Activated T-helper 17 cell treated with anti-CD3 and anti-CD28 coated beads, Interleukin-2, amount 50 U/mL, for 72 hours (primary cell): ENCODE results near the gene ABCB1. TPM values are rescaled to one million over a fixed set of nuclear protein-coding genes. Genes with fewer than 3 reads are reported as not detected.
"Not testable (repeated sequence)": the region's sequence is repeated elsewhere in the genome, so short reads cannot be mapped to it uniquely, and the experiment has no call there.

Experiments used
- ATAC-seq: fragments of 150-1000 bp; cut with Tn5 transposase; replicated peaks from 2 replicates; pipeline ENCODE4 v1.10.0; 2021; ENCODE audit warnings: mild to moderate bottlenecking, moderate library complexity
- H3K27ac Mint-ChIP-seq: one replicate; pipeline ENCODE4 v1.8.0; 2022; ENCODE audit warnings: mixed read lengths
- H3K27me3 Mint-ChIP-seq: one replicate; pipeline ENCODE4 v1.8.0; 2022; ENCODE audit warnings: mixed read lengths
- H3K36me3 Mint-ChIP-seq: one replicate; pipeline ENCODE4 v1.8.0; 2022; ENCODE audit warnings: low read depth, mild to moderate bottlenecking, mixed read lengths
- H3K4me1 Mint-ChIP-seq: one replicate; pipeline ENCODE4 v1.8.0; 2022; ENCODE audit warnings: mixed read lengths
- H3K4me3 Mint-ChIP-seq: one replicate; pipeline ENCODE4 v1.8.0; 2022; ENCODE audit warnings: mild to moderate bottlenecking, mixed read lengths
- H3K9me3 Mint-ChIP-seq: one replicate; pipeline ENCODE4 v1.8.0; 2022; ENCODE audit warnings: mixed read lengths
- total RNA-seq, 2 donors: library from RNA; stranded (reverse); gene quantifications; one replicate each; pipeline ENCODE4 v1.2.3, GENCODE V29; 2022

Gene ABCB1
- total RNA-seq, 2 donors from 2014 or later: 14.7 to 19.0 TPM

GRCh38 chr7:87483131-87483530 lies 117.6 kb downstream of the ABCB1 start:
- peaks cover 7% of the 10 kb centered on the region for H3K27me3 Mint-ChIP-seq
- no peaks in the 10 kb centered on the region for H3K9me3 Mint-ChIP-seq
- H3K36me3 Mint-ChIP-seq: no peaks in the 10 kb centered on the region
- no peak overlapping the region for H3K27ac Mint-ChIP-seq
- H3K4me3 Mint-ChIP-seq: no peak overlapping the region
- no peak for ATAC-seq
- H3K4me1 Mint-ChIP-seq: no peaks in the 10 kb centered on the region

DNA sequence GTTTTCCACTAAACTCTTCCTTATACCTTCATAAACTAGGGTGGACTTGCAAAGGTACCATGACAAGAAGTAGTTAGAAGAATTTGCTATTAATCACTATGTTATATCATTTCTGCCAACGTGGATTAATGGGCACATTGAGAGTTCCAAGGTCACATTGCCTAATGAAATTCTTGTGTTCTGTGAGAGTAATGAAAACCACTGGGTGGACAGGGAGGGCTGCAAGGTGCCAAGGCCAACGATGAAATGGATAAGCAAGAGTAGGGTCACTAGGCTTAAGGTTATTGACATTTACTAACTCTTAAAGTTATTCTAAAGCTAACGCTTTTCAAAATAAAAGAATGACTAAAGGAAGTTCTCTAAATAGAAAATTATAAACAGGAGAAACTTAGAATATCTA lies 118.6 kb downstream of the ABCB1 start:
- no peak for ATAC-seq
- no peak overlapping the region for H3K27ac Mint-ChIP-seq
- no peaks in the 10 kb centered on the region for H3K9me3 Mint-ChIP-seq
- no peak overlapping the region for H3K4me3 Mint-ChIP-seq
- H3K36me3 Mint-ChIP-seq: no peaks in the 10 kb centered on the region
- H3K27me3 Mint-ChIP-seq: peaks cover 10% of the 10 kb centered on the region
- H3K4me1 Mint-ChIP-seq: no peaks in the 10 kb centered on the region

DNA sequence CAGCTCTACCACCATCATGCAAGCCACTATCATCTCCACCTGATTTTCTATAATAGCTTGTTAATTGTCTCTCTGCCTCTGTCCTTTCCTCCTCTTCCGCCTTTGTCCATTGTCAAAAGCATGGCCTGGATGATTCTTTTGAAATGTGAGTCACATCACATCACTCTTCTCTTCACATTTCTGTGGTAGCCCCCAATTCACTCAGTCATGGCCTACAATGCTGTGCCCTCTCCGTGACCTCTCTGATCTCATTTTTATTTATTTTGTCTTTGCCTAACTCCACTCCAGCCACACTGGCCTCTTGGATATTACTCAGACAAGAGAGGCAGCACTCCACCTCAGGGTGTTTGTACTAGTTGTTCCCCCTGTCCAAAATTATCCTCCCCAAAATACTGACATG lies 120.3 kb downstream of the ABCB1 start:
- no peak overlapping the region for H3K27ac Mint-ChIP-seq
- no peaks in the 10 kb centered on the region for H3K9me3 Mint-ChIP-seq
- ATAC-seq: no peak

GRCh38 chr7:87479951-87480350 lies 120.7 kb downstream of the ABCB1 start:
- ATAC-seq: no peak
- no peak overlapping the region for H3K27ac Mint-ChIP-seq
- no peaks in the 10 kb centered on the region for H3K9me3 Mint-ChIP-seq
- no peaks in the 10 kb centered on the region for H3K4me1 Mint-ChIP-seq
- peaks cover 23% of the 10 kb centered on the region for H3K27me3 Mint-ChIP-seq
- H3K36me3 Mint-ChIP-seq: no peaks in the 10 kb centered on the region
- no peak overlapping the region for H3K4me3 Mint-ChIP-seq

More for the DNA sequence above, 120.3 kb downstream of the ABCB1 start:
- no peaks in the 10 kb centered on the region for H3K4me1 Mint-ChIP-seq
- peaks cover 21% of the 10 kb centered on the region for H3K27me3 Mint-ChIP-seq
- H3K4me3 Mint-ChIP-seq: no peak overlapping the region
- H3K36me3 Mint-ChIP-seq: no peaks in the 10 kb centered on the region

- H3K27me3 Mint-ChIP-seq: peaks cover 37% of the 10 kb centered on the region
- no peaks in the 10 kb centered on the region for H3K9me3 Mint-ChIP-seq
- H3K4me3 Mint-ChIP-seq: peak overlapping the region; percentile 21
- ATAC-seq: no peak
- no peak overlapping the region for H3K27ac Mint-ChIP-seq
- peaks cover 4% of the 10 kb centered on the region for H3K4me1 Mint-ChIP-seq
- no peaks in the 10 kb centered on the region for H3K36me3 Mint-ChIP-seq
These were observed 124.5 kb downstream of the ABCB1 start for GRCh38 chr7:87476179-87476557.

- peaks cover 37% of the 10 kb centered on the region for H3K27me3 Mint-ChIP-seq
- peaks cover 4% of the 10 kb centered on the region for H3K4me1 Mint-ChIP-seq
- ATAC-seq: no peak
- peak within 1 kb of the TSS; percentile 46 for H3K4me3 Mint-ChIP-seq
- H3K36me3 Mint-ChIP-seq: no peaks in the 10 kb centered on the region
- H3K9me3 Mint-ChIP-seq: no peaks in the 10 kb centered on the region
- H3K27ac Mint-ChIP-seq: peak within 1 kb of the TSS; percentile 18
These were observed 125.1 kb downstream of the ABCB1 start, which contains the start of gene ABCB4 for GRCh38 chr7:87475359-87476178. Gene ABCB4 (minus strand): TSS chr7:87475680. CDS start chr7:87475465, 215 bp downstream.

GRCh38 chr7:87474533-87475358 lies 125.9 kb downstream of the ABCB1 start:
- H3K27ac Mint-ChIP-seq: peak overlapping the region; percentile 18
- H3K4me3 Mint-ChIP-seq: peak overlapping the region; percentile 46
- ATAC-seq: peak; percentile 47
- H3K9me3 Mint-ChIP-seq: no peaks in the 10 kb centered on the region
- no peaks in the 10 kb centered on the region for H3K36me3 Mint-ChIP-seq
- H3K4me1 Mint-ChIP-seq: peaks cover 4% of the 10 kb centered on the region
- H3K27me3 Mint-ChIP-seq: peaks cover 37% of the 10 kb centered on the region

GRCh38 chr7:87473986-87474385 lies 126.7 kb downstream of the ABCB1 start:
- Mint-ChIP-seq H3K36me3 (no peaks in the 10 kb centered on the region), H3K27ac (no peak overlapping the region), H3K4me1 (peaks cover 4% of the 10 kb centered on the region), H3K4me3 (no peak overlapping the region), H3K9me3 (no peaks in the 10 kb centered on the region), H3K27me3 (peaks cover 37% of the 10 kb centered on the region)
- ATAC-seq: no peak

DNA sequence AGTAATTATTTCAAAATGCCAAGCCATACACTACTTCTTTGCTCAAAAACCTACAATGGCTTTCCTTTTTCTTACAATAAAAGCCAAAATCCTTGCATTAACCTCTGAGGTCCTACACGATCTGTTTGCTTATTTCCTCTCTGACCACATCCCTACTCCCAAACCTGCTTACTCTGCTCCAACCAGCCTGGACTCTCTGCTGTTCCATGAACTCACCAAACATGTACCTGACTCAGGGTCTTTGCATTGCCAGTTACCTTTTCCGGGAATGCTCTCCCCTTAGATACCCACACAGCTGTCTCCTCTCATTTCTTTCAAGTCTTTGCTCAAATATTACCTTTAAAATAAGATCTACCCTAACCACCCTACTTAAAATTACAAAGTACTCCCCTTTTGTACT lies 127.5 kb downstream of the ABCB1 start:
- H3K36me3 Mint-ChIP-seq: no peaks in the 10 kb centered on the region
- peaks cover 4% of the 10 kb centered on the region for H3K4me1 Mint-ChIP-seq
- ATAC-seq: no peak
- H3K4me3 Mint-ChIP-seq: no peak overlapping the region
- peaks cover 37% of the 10 kb centered on the region for H3K27me3 Mint-ChIP-seq
- H3K27ac Mint-ChIP-seq: no peak overlapping the region
- no peaks in the 10 kb centered on the region for H3K9me3 Mint-ChIP-seq

DNA sequence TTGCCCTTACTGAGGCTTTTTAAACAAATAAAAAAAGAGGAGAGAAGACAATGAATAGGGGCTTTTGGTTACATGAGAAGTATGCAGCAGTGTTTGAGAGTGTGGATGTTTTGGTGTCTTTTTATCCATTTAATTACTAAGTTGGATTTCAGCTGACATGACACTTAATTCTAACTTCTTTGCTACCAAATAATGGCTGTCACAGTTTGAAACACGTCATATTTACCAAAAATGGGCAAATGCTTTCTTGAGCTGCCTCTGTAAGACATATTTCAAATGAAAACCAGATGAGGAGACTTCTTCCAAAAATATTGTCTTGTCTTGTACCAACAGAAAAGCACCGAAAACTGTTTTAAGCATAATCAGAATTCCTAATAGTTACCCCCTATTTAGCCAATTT lies 129.2 kb downstream of the ABCB1 start:
- H3K27me3 Mint-ChIP-seq: peaks cover 34% of the 10 kb centered on the region
- no peak for ATAC-seq
- no peak overlapping the region for H3K27ac Mint-ChIP-seq
- no peaks in the 10 kb centered on the region for H3K36me3 Mint-ChIP-seq
- H3K9me3 Mint-ChIP-seq: no peaks in the 10 kb centered on the region
- H3K4me3 Mint-ChIP-seq: no peak overlapping the region
- H3K4me1 Mint-ChIP-seq: peaks cover 4% of the 10 kb centered on the region

DNA sequence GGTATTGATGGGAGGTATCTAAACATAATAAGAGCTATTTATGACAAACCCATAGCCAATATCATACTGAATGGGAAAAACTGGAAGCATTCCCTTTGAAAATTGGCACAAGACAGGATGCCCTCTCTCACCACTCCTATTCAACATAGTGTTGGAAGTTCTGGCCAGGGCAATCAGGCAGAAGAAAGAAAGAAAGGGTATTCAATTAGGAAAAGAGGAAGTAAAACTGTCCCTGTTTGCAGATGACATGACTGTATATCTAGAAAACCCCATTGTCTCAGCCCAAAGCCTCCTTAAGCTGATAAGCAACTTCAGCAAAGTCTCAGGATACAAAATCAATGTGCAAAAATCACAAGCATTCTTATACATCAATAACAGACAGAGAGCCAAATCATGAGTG lies 131.5 kb downstream of the ABCB1 start:
- not testable (repeated sequence) for H3K4me3 Mint-ChIP-seq, H3K36me3 Mint-ChIP-seq, H3K27ac Mint-ChIP-seq

GRCh38 chr7:87465534-87465880 lies 135.2 kb downstream of the ABCB1 start:
- not testable (repeated sequence) for H3K36me3 Mint-ChIP-seq, H3K27ac Mint-ChIP-seq, H3K9me3 Mint-ChIP-seq, H3K4me1 Mint-ChIP-seq, H3K4me3 Mint-ChIP-seq, ATAC-seq
- H3K27me3 Mint-ChIP-seq: peaks cover 16% of the 10 kb centered on the region

More for the DNA sequence above, 131.5 kb downstream of the ABCB1 start:
- not testable (repeated sequence) for H3K4me1 Mint-ChIP-seq, ATAC-seq, H3K9me3 Mint-ChIP-seq
- H3K27me3 Mint-ChIP-seq: peaks cover 27% of the 10 kb centered on the region

DNA sequence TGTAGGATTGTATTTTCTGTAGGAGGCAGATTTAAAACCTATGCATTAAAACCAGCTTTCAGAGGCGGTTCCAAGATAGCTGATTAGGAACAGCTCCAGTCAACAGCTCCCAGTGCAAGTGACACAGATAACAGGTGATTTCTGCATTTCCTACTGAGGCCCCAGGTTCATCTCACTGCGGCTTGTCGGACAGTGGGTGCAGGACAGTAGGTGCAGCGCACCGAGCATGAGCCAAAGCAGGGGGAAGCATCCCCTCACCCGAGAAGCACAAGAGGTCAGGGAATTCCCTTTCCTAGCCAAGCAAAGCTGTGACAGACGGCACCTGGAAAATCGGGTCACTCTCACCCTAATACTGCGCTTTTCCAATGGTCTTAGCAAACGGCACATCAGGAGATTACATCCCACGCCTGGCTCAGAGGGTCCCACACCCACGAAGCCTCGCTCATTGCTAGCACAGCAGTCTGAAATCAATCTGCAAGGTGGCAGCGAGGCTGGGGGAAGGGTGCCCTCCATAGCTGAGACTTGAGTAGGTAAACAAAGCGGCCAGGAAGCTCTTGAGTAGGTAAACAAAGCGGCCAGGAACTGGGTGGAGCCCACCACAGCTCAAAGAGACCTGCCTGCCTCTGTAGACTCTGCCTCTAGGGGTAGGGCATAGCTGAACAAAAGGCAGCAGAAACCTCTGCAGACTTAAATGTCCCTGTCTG lies 135.7 kb downstream of the ABCB1 start:
- H3K4me1 Mint-ChIP-seq, H3K9me3 Mint-ChIP-seq, H3K4me3 Mint-ChIP-seq, ATAC-seq, H3K27ac Mint-ChIP-seq, H3K36me3 Mint-ChIP-seq: not testable (repeated sequence)
- peaks cover 16% of the 10 kb centered on the region for H3K27me3 Mint-ChIP-seq

- H3K4me3 Mint-ChIP-seq: no peak overlapping the region
These were observed 136.7 kb downstream of the ABCB1 start for GRCh38 chr7:87463982-87464381.

More at GRCh38 chr7:87463982-87464381, 136.7 kb downstream of the ABCB1 start:
- Mint-ChIP-seq H3K4me1 (no peaks in the 10 kb centered on the region), H3K27ac (no peak overlapping the region), H3K36me3 (no peaks in the 10 kb centered on the region), H3K9me3 (no peaks in the 10 kb centered on the region), H3K27me3 (peaks cover 19% of the 10 kb centered on the region)
- no peak for ATAC-seq
